ENCODE measurements around the gene PDIK1L.

Gene PDIK1L

DNA sequence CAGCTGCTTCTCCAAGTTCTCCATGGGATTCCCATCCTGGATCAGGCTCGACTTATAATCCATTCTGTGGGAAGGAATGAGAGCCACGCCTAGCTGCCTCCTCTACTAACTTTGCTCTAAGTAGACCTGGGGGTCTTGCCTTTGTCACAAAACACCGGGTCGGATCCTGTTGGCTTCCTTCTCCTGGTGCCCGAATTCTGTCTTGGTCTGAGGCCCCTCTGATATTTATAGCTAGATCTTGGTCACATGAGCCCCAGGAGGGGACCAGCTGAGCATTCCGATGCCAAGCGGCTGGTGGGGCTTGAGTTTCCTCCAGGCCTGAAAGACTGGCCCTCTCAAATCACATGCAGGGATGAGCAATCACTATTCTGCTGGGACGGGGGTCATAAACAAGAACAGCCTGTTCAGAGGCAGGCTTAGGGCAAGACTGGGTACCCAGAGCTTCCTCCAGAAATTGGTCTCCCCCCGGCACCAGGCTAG, 44.2 kb upstream of the PDIK1L start, which contains the start of gene TRIM63:
TSS of gene TRIM63 (minus strand) at position 199 of the 480 bp plus-strand sequence. CDS start at position 63, 136 bp downstream.
- DNase-seq = no peak
- no peaks in the 10 kb centered on the region for H3K79me1 ChIP-seq (replicated peaks; ENCODE audit: low read length, poor library complexity, severe bottlenecking)
- no peaks in the 10 kb centered on the region for H3K9me3 ChIP-seq (ENCODE audit: control insufficient read depth, low read length)
- H3K4me2 ChIP-seq (ENCODE audit: low read length, poor library complexity, severe bottlenecking) = no peak within 1 kb of the TSS
- H3K27ac ChIP-seq (ENCODE audit: low read length, poor library complexity, severe bottlenecking) = no peak within 1 kb of the TSS
- no peak within 1 kb of the TSS for H2AFZ ChIP-seq (ENCODE audit: low read depth, low read length)
- WGBS = 67% methylated on average over 9 of the region's 9 CpGs
- H3K14ac ChIP-seq (ENCODE audit: low read length in 2 of 2) = no peak within 1 kb of the TSS
- peak within 1 kb of the TSS; percentile 27 for H3K9ac ChIP-seq (ENCODE audit: low read length)
- no peak within 1 kb of the TSS for H2BK120ac ChIP-seq (ENCODE audit: low read depth, low read length)
- H2BK12ac ChIP-seq (ENCODE audit: low read length in 2 of 2) = peak within 1 kb of the TSS in 1 of 2 experiments; percentile 59
- peak within 1 kb of the TSS; percentile 76 for H2BK15ac ChIP-seq (ENCODE audit: low read depth, poor library complexity, severe bottlenecking)
- no peak within 1 kb of the TSS for H3K23ac ChIP-seq (ENCODE audit: low read length in 2 of 2)
- no peaks in the 10 kb centered on the region for H3K36me3 ChIP-seq (ENCODE audit: control insufficient read depth in 1 of 2, insufficient read depth in 2 of 2, low read depth in 1 of 2, low read length in 2 of 2)
- no peak within 1 kb of the TSS for H2BK5ac ChIP-seq (ENCODE audit: low read depth, low read length, poor library complexity, severe bottlenecking)
- H2AK5ac ChIP-seq (ENCODE audit: low read length, severe bottlenecking) = no peak within 1 kb of the TSS
- H4K91ac ChIP-seq (ENCODE audit: low read length) = peak within 1 kb of the TSS; percentile 60
- H3K27me3 ChIP-seq (ENCODE audit: control insufficient read depth in 1 of 2, insufficient read depth in 1 of 2, low read length in 2 of 2) = peaks cover 48 to 70% of the 10 kb centered on the region in 2 experiments
- peak within 1 kb of the TSS; percentile 49 to 60 for H3K18ac ChIP-seq (ENCODE audit: low read depth in 1 of 2, low read length in 2 of 2)
- peaks cover 12% of the 10 kb centered on the region for H3K4me1 ChIP-seq (ENCODE audit: control insufficient read depth, insufficient read depth, low read depth, low read length)
- peak within 1 kb of the TSS; percentile 53 for H4K8ac ChIP-seq (ENCODE audit: low read length)
- H3K4ac ChIP-seq (ENCODE audit: low read depth in 1 of 2, low read length in 2 of 2) = peak within 1 kb of the TSS in 1 of 2 experiments; percentile 7
- peak within 1 kb of the TSS in 1 of 2 experiments; percentile 60 for H3K4me3 ChIP-seq (ENCODE audit: insufficient read depth in 1 of 2, low read depth in 1 of 2, low read length in 2 of 2)

DNA sequence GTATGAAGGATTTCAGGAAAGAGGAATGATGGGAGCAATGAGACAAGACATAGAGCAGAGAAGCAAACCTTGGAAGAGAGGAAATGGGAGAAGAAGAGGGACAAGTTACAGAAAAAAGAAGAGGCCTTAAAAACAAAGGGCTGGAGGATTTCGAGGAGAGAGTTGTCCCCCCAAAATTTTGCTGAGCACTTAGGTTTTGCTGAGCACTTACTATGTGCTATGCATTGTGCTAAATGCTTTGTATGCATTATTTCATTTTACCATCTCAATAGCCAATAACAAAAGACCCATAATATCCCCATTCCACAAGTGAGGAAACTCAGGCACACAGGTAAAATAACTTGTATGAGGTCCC, 41.7 kb upstream of the PDIK1L start:
- no peak overlapping the region for H2BK12ac ChIP-seq (ENCODE audit: low read length in 2 of 2)
- peaks cover 48 to 86% of the 10 kb centered on the region in 2 experiments for H3K27me3 ChIP-seq (ENCODE audit: control insufficient read depth in 1 of 2, insufficient read depth in 1 of 2, low read length in 2 of 2)
- no peak overlapping the region for H2BK15ac ChIP-seq (ENCODE audit: low read depth, poor library complexity, severe bottlenecking)
- H3K18ac ChIP-seq (ENCODE audit: low read depth in 1 of 2, low read length in 2 of 2) = no peak overlapping the region
- no peak overlapping the region for H3K14ac ChIP-seq (ENCODE audit: low read length in 2 of 2)
- H3K4me3 ChIP-seq (ENCODE audit: insufficient read depth in 1 of 2, low read depth in 1 of 2, low read length in 2 of 2) = no peak overlapping the region
- H2BK120ac ChIP-seq (ENCODE audit: low read depth, low read length) = no peak overlapping the region
- H3K9ac ChIP-seq (ENCODE audit: low read length) = no peak overlapping the region
- no peak overlapping the region for H2AFZ ChIP-seq (ENCODE audit: low read depth, low read length)
- no peak overlapping the region for H3K23ac ChIP-seq (ENCODE audit: low read length in 2 of 2)
- no peak overlapping the region for H3K4ac ChIP-seq (ENCODE audit: low read depth in 1 of 2, low read length in 2 of 2)
- H4K91ac ChIP-seq (ENCODE audit: low read length) = no peak overlapping the region
- no peaks in the 10 kb centered on the region for H3K79me1 ChIP-seq (replicated peaks; ENCODE audit: low read length, poor library complexity, severe bottlenecking)
- H3K4me1 ChIP-seq (ENCODE audit: control insufficient read depth, insufficient read depth, low read depth, low read length) = peaks cover 8% of the 10 kb centered on the region
- DNase-seq = no peak
- no peaks in the 10 kb centered on the region for H3K36me3 ChIP-seq (ENCODE audit: control insufficient read depth in 1 of 2, insufficient read depth in 2 of 2, low read depth in 1 of 2, low read length in 2 of 2)
- H2BK5ac ChIP-seq (ENCODE audit: low read depth, low read length, poor library complexity, severe bottlenecking) = no peak overlapping the region
- H4K8ac ChIP-seq (ENCODE audit: low read length) = no peak overlapping the region
- no peak overlapping the region for H3K4me2 ChIP-seq (ENCODE audit: low read length, poor library complexity, severe bottlenecking)
- WGBS = 100% methylated on average over 1 of the region's 1 CpG
- H2AK5ac ChIP-seq (ENCODE audit: low read length, severe bottlenecking) = no peak overlapping the region
- H3K9me3 ChIP-seq (ENCODE audit: control insufficient read depth, low read length) = no peaks in the 10 kb centered on the region
- H3K27ac ChIP-seq (ENCODE audit: low read length, poor library complexity, severe bottlenecking) = no peak overlapping the region

DNA sequence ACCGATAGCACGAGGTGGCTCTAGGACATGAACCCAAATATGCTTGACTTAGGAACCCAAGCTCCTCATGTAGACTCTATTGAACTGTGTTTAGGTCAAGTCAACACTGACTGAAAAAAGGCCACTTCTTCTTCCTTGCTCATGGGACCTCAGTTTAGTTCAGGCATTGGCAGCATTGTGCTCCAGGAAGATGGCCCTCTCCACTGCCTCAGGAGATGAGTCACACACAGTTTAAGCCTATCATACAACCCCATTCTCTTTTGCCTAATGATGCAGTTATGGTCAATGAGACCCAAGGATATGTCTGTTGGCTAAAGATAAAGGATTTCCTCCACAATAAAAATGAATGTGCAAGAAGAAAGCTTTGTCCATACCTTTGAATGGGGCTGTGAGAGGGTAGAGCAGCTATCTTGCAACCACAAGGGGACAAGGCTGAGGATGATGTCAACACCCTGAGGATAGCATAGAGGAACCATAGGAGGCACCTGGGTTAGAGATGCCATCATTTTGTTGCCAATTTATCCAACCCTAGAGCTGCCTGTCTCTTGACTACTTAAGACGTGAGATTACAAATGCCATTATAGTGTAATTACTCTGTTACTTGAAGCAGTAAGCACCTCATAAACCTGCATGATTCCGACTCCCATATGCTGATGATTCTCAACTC, 41.2 kb upstream of the PDIK1L start:
- peaks cover 51 to 86% of the 10 kb centered on the region in 2 experiments for H3K27me3 ChIP-seq (ENCODE audit: control insufficient read depth in 1 of 2, insufficient read depth in 1 of 2, low read length in 2 of 2)
- no peak overlapping the region for H3K9ac ChIP-seq (ENCODE audit: low read length)
- DNase-seq = no peak
- H2AFZ ChIP-seq (ENCODE audit: low read depth, low read length) = no peak overlapping the region
- no peak overlapping the region for H3K4me3 ChIP-seq (ENCODE audit: insufficient read depth in 1 of 2, low read depth in 1 of 2, low read length in 2 of 2)
- H3K9me3 ChIP-seq (ENCODE audit: control insufficient read depth, low read length) = no peaks in the 10 kb centered on the region
- no peak overlapping the region for H3K18ac ChIP-seq (ENCODE audit: low read depth in 1 of 2, low read length in 2 of 2)
- H3K4me2 ChIP-seq (ENCODE audit: low read length, poor library complexity, severe bottlenecking) = no peak overlapping the region
- 80% methylated on average over 3 of the region's 4 CpGs for WGBS
- no peak overlapping the region for H3K23ac ChIP-seq (ENCODE audit: low read length in 2 of 2)
- no peak overlapping the region for H2BK12ac ChIP-seq (ENCODE audit: low read length in 2 of 2)
- no peak overlapping the region for H2BK5ac ChIP-seq (ENCODE audit: low read depth, low read length, poor library complexity, severe bottlenecking)
- no peak overlapping the region for H4K91ac ChIP-seq (ENCODE audit: low read length)
- H3K36me3 ChIP-seq (ENCODE audit: control insufficient read depth in 1 of 2, insufficient read depth in 2 of 2, low read depth in 1 of 2, low read length in 2 of 2) = no peaks in the 10 kb centered on the region
- no peak overlapping the region for H2BK15ac ChIP-seq (ENCODE audit: low read depth, poor library complexity, severe bottlenecking)
- no peak overlapping the region for H2AK5ac ChIP-seq (ENCODE audit: low read length, severe bottlenecking)
- peaks cover 8% of the 10 kb centered on the region for H3K4me1 ChIP-seq (ENCODE audit: control insufficient read depth, insufficient read depth, low read depth, low read length)
- no peak overlapping the region for H3K27ac ChIP-seq (ENCODE audit: low read length, poor library complexity, severe bottlenecking)
- H3K4ac ChIP-seq (ENCODE audit: low read depth in 1 of 2, low read length in 2 of 2) = no peak overlapping the region
- no peak overlapping the region for H2BK120ac ChIP-seq (ENCODE audit: low read depth, low read length)
- no peak overlapping the region for H3K14ac ChIP-seq (ENCODE audit: low read length in 2 of 2)
- no peaks in the 10 kb centered on the region for H3K79me1 ChIP-seq (replicated peaks; ENCODE audit: low read length, poor library complexity, severe bottlenecking)
- H4K8ac ChIP-seq (ENCODE audit: low read length) = no peak overlapping the region

DNA sequence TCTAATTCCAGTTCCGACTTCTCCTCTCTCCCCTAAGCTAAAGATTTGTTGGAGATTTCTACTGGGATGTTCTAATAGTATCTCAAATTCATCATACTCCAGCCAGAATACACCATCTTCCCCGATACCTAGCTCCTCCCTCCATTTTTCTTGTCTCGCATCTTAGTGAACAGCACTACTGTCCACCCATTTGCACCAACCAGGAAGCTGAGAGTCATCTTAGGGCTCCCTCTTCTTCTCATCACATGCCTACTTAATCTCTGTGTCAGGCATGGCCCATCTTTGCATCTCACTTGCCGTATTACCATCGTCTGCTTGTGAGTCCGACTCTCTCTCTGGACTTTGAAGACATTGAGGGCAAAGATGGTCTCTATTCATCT, 40.7 kb upstream of the PDIK1L start:
- WGBS = 97% methylated on average over 6 of the region's 6 CpGs
- no peak overlapping the region for H4K8ac ChIP-seq (ENCODE audit: low read length)
- H2BK12ac ChIP-seq (ENCODE audit: low read length in 2 of 2) = no peak overlapping the region
- H2AFZ ChIP-seq (ENCODE audit: low read depth, low read length) = no peak overlapping the region
- H3K14ac ChIP-seq (ENCODE audit: low read length in 2 of 2) = no peak overlapping the region
- no peak overlapping the region for H3K18ac ChIP-seq (ENCODE audit: low read depth in 1 of 2, low read length in 2 of 2)
- H3K4me2 ChIP-seq (ENCODE audit: low read length, poor library complexity, severe bottlenecking) = no peak overlapping the region
- no peak overlapping the region for H2BK5ac ChIP-seq (ENCODE audit: low read depth, low read length, poor library complexity, severe bottlenecking)
- no peak overlapping the region for H2BK15ac ChIP-seq (ENCODE audit: low read depth, poor library complexity, severe bottlenecking)
- H3K27ac ChIP-seq (ENCODE audit: low read length, poor library complexity, severe bottlenecking) = no peak overlapping the region
- H3K23ac ChIP-seq (ENCODE audit: low read length in 2 of 2) = no peak overlapping the region
- peaks cover 8% of the 10 kb centered on the region for H3K4me1 ChIP-seq (ENCODE audit: control insufficient read depth, insufficient read depth, low read depth, low read length)
- no peak overlapping the region for H2BK120ac ChIP-seq (ENCODE audit: low read depth, low read length)
- H3K4me3 ChIP-seq (ENCODE audit: insufficient read depth in 1 of 2, low read depth in 1 of 2, low read length in 2 of 2) = no peak overlapping the region
- peaks cover 54 to 84% of the 10 kb centered on the region in 2 experiments for H3K27me3 ChIP-seq (ENCODE audit: control insufficient read depth in 1 of 2, insufficient read depth in 1 of 2, low read length in 2 of 2)
- no peak overlapping the region for H3K9ac ChIP-seq (ENCODE audit: low read length)
- no peaks in the 10 kb centered on the region for H3K36me3 ChIP-seq (ENCODE audit: control insufficient read depth in 1 of 2, insufficient read depth in 2 of 2, low read depth in 1 of 2, low read length in 2 of 2)
- no peak overlapping the region for H4K91ac ChIP-seq (ENCODE audit: low read length)
- no peak for DNase-seq
- no peak overlapping the region for H3K4ac ChIP-seq (ENCODE audit: low read depth in 1 of 2, low read length in 2 of 2)
- H3K79me1 ChIP-seq (replicated peaks; ENCODE audit: low read length, poor library complexity, severe bottlenecking) = no peaks in the 10 kb centered on the region
- no peak overlapping the region for H2AK5ac ChIP-seq (ENCODE audit: low read length, severe bottlenecking)
- H3K9me3 ChIP-seq (ENCODE audit: control insufficient read depth, low read length) = no peaks in the 10 kb centered on the region

All from mesenchymal stem cell (in vitro differentiated cells and primary cell).